Measurements from ENCODE around the gene MSANTD3.
"Not testable (repeated sequence)": the region's sequence is repeated elsewhere in the genome, so short reads cannot be mapped to it uniquely, and the experiment has no call there.

The MSANTD3 gene

GRCh38 chr9:100428871-100429654, 2.1 kb downstream of the MSANTD3 start:
- peak; percentile 98 for DNase-seq (ENCODE audit: low read depth)

GRCh38 chr9:100430286-100430940, 3.5 kb downstream of the MSANTD3 start:
- DNase-seq (ENCODE audit: low read depth): peak; percentile 79

GRCh38 chr9:100431886-100432285, 4.9 kb downstream of the MSANTD3 start:
- no peak for DNase-seq (ENCODE audit: low read depth)

- no peak for DNase-seq (ENCODE audit: low read depth)
Measured at GRCh38 chr9:100432736-100433135, 5.8 kb downstream of the MSANTD3 start.

GRCh38 chr9:100436571-100436970, 9.6 kb downstream of the MSANTD3 start:
- no peak for DNase-seq (ENCODE audit: low read depth)

- peak; percentile 69 for DNase-seq (ENCODE audit: low read depth)
Measured at GRCh38 chr9:100437860-100438805, 11.2 kb downstream of the MSANTD3 start.

GRCh38 chr9:100440071-100440470, 13.1 kb downstream of the MSANTD3 start:
- DNase-seq (ENCODE audit: low read depth): peak; percentile 73

GRCh38 chr9:100440487-100440886, 13.5 kb downstream of the MSANTD3 start:
- DNase-seq (ENCODE audit: low read depth): not testable (repeated sequence)

GRCh38 chr9:100441911-100442361, 15.0 kb downstream of the MSANTD3 start:
- no peak for DNase-seq (ENCODE audit: low read depth)

- peak; percentile 21 for DNase-seq (ENCODE audit: low read depth)
Measured at GRCh38 chr9:100443781-100444768, 17.1 kb downstream of the MSANTD3 start.

- no peak for DNase-seq (ENCODE audit: low read depth)
Measured at GRCh38 chr9:100445161-100445902, 18.4 kb downstream of the MSANTD3 start.

- DNase-seq (ENCODE audit: low read depth): no peak
Measured at GRCh38 chr9:100445903-100446549, 19.1 kb downstream of the MSANTD3 start.

- DNase-seq (ENCODE audit: low read depth): no peak
Measured at GRCh38 chr9:100447041-100447440, 20.1 kb downstream of the MSANTD3 start.

- DNase-seq (ENCODE audit: low read depth): no peak
Measured at GRCh38 chr9:100448266-100448665, 21.3 kb downstream of the MSANTD3 start.

GRCh38 chr9:100449420-100449819, 22.5 kb downstream of the MSANTD3 start:
- no peak for DNase-seq (ENCODE audit: low read depth)

GRCh38 chr9:100452894-100453293, 26.0 kb downstream of the MSANTD3 start:
- DNase-seq (ENCODE audit: low read depth): no peak

- DNase-seq (ENCODE audit: low read depth): no peak
Measured at GRCh38 chr9:100455470-100455869, 28.5 kb downstream of the MSANTD3 start.

GRCh38 chr9:100457517-100457916, 30.6 kb downstream of the MSANTD3 start:
- no peak for DNase-seq (ENCODE audit: low read depth)

GRCh38 chr9:100459963-100460362, 33.0 kb downstream of the MSANTD3 start:
- DNase-seq (ENCODE audit: low read depth): no peak

- no peak for DNase-seq (ENCODE audit: low read depth)
Measured at GRCh38 chr9:100465274-100465673, 38.3 kb downstream of the MSANTD3 start.

All from fibroblast of gingiva (primary cell).